ENCODE data around the gene SMARCA2. TPM values are rescaled to one million over a fixed set of nuclear protein-coding genes. Genes with fewer than 3 reads are reported as not detected.

SMARCA2 gene
- total RNA-seq, 1 experiment from 2014 or later: 27.9 TPM

- Histone ChIP-seq H3F3A (ENCODE audit: low read length, unreplicated experiment) (no peaks in the 10 kb centered on the region), H3K36me3 (ENCODE audit: low read depth, low read length) (no peaks in the 10 kb centered on the region), H3K9me2 (replicated peaks; ENCODE audit: low read length) (no peaks in the 10 kb centered on the region), H3K79me2 (ENCODE audit: low read length) (no peaks in the 10 kb centered on the region), H4K20me1 (ENCODE audit: low read length) (no peaks in the 10 kb centered on the region), H3K27ac (ENCODE audit: low read length) (no peak overlapping the region), H3K4me2 (ENCODE audit: low read length) (no peak overlapping the region), H3K9me3 (ENCODE audit: low read length) (no peaks in the 10 kb centered on the region), H3K4me1 (ENCODE audit: insufficient read depth, low read length) (no peaks in the 10 kb centered on the region), H2AFZ (ENCODE audit: low read length) (no peak overlapping the region), H3K4me3 (ENCODE audit: low read length) (no peak overlapping the region), H3K9ac (ENCODE audit: low read length) (no peak overlapping the region), H3K27me3 (ENCODE audit: low read length) (no peaks in the 10 kb centered on the region)
- intact Hi-C loops (cut with micrococcal nuclease): no loop called here
- no TSS peak for BruUV-seq (replicated peaks)
- ChIA-PET CTCF (no interaction called here), POLR2A (ENCODE audit: unreplicated experiment) (interaction anchor here (0.6 kb wide), 1 partner anchor 81 kb away, joined by 4 read pairs; the partner anchor contains the start of gene SMARCA2)
- TF ChIP-seq EZH2phosphoT487 (IDR thresholded peaks at IDR 0.05; ENCODE audit: borderline replicate concordance, low read length): no peak
- TF ChIP-seq, protein P1, sequence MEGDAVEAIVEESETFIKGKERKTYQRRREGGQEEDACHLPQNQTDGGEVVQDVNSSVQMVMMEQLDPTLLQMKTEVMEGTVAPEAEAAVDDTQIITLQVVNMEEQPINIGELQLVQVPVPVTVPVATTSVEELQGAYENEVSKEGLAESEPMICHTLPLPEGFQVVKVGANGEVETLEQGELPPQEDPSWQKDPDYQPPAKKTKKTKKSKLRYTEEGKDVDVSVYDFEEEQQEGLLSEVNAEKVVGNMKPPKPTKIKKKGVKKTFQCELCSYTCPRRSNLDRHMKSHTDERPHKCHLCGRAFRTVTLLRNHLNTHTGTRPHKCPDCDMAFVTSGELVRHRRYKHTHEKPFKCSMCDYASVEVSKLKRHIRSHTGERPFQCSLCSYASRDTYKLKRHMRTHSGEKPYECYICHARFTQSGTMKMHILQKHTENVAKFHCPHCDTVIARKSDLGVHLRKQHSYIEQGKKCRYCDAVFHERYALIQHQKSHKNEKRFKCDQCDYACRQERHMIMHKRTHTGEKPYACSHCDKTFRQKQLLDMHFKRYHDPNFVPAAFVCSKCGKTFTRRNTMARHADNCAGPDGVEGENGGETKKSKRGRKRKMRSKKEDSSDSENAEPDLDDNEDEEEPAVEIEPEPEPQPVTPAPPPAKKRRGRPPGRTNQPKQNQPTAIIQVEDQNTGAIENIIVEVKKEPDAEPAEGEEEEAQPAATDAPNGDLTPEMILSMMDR (conservative IDR thresholded peaks at IDR 0.05; ENCODE audit: low read depth, low read length): no peak
- no peak for TF ChIP-seq EZH2 (IDR thresholded peaks at IDR 0.05; ENCODE audit: low read length, unreplicated experiment)
- DNase-seq (no peak), ATAC-seq (no peak)
Measured at GRCh38 chr9:2096376-2096970, 81.3 kb downstream of the SMARCA2 start.

GRCh38 chr9:2106666-2107065 lies 91.5 kb downstream of the SMARCA2 start:
- Histone ChIP-seq H3K4me1 (ENCODE audit: insufficient read depth, low read length) (no peaks in the 10 kb centered on the region), H2AFZ (ENCODE audit: low read length) (no peak overlapping the region), H3K27ac (ENCODE audit: low read length) (no peak overlapping the region), H4K20me1 (ENCODE audit: low read length) (no peaks in the 10 kb centered on the region), H3K27me3 (ENCODE audit: low read length) (no peaks in the 10 kb centered on the region), H3K79me2 (ENCODE audit: low read length) (no peaks in the 10 kb centered on the region), H3K9me3 (ENCODE audit: low read length) (no peaks in the 10 kb centered on the region), H3K4me3 (ENCODE audit: low read length) (no peak overlapping the region), H3F3A (ENCODE audit: low read length, unreplicated experiment) (no peaks in the 10 kb centered on the region), H3K4me2 (ENCODE audit: low read length) (no peak overlapping the region), H3K9me2 (replicated peaks; ENCODE audit: low read length) (no peaks in the 10 kb centered on the region), H3K9ac (ENCODE audit: low read length) (no peak overlapping the region), H3K36me3 (ENCODE audit: low read depth, low read length) (no peaks in the 10 kb centered on the region)
- intact Hi-C loops (cut with micrococcal nuclease): no loop called here
- no TSS peak for BruUV-seq (replicated peaks)
- TF ChIP-seq EZH2phosphoT487 (IDR thresholded peaks at IDR 0.05; ENCODE audit: borderline replicate concordance, low read length) (no peak), EZH2 (IDR thresholded peaks at IDR 0.05; ENCODE audit: low read length, unreplicated experiment) (no peak)
- TF ChIP-seq, protein P1 (conservative IDR thresholded peaks at IDR 0.05; ENCODE audit: low read depth, low read length): no peak
- DNase-seq (no peak), ATAC-seq (no peak)
- CTCF ChIA-PET: no interaction called here
- POLR2A ChIA-PET (ENCODE audit: unreplicated experiment): no interaction called here

GRCh38 chr9:2107906-2108451 lies 92.8 kb downstream of the SMARCA2 start:
- no peak overlapping the region for H3K4me2 ChIP-seq (ENCODE audit: low read length)
- H3K9me3 ChIP-seq (ENCODE audit: low read length): no peaks in the 10 kb centered on the region
- TF ChIP-seq EZH2 (IDR thresholded peaks at IDR 0.05; ENCODE audit: low read length, unreplicated experiment): no peak
- TF ChIP-seq, protein P1 (conservative IDR thresholded peaks at IDR 0.05; ENCODE audit: low read depth, low read length): no peak
- TF ChIP-seq EZH2phosphoT487 (IDR thresholded peaks at IDR 0.05; ENCODE audit: borderline replicate concordance, low read length): no peak
- H3K27ac ChIP-seq (ENCODE audit: low read length): no peak overlapping the region
- no peak for ATAC-seq
- BruUV-seq (replicated peaks): no TSS peak
- H3K36me3 ChIP-seq (ENCODE audit: low read depth, low read length): no peaks in the 10 kb centered on the region
- no peaks in the 10 kb centered on the region for H3K4me1 ChIP-seq (ENCODE audit: insufficient read depth, low read length)
- H4K20me1 ChIP-seq (ENCODE audit: low read length): no peaks in the 10 kb centered on the region
- no peak overlapping the region for H3K4me3 ChIP-seq (ENCODE audit: low read length)
- no peak overlapping the region for H3K9ac ChIP-seq (ENCODE audit: low read length)
- no peak overlapping the region for H2AFZ ChIP-seq (ENCODE audit: low read length)
- no peaks in the 10 kb centered on the region for H3K27me3 ChIP-seq (ENCODE audit: low read length)
- H3K79me2 ChIP-seq (ENCODE audit: low read length): no peaks in the 10 kb centered on the region
- CTCF ChIA-PET: no interaction called here
- POLR2A ChIA-PET (ENCODE audit: unreplicated experiment): no interaction called here
- DNase-seq: no peak
- intact Hi-C loops (cut with micrococcal nuclease): no loop called here
- no peaks in the 10 kb centered on the region for H3F3A ChIP-seq (ENCODE audit: low read length, unreplicated experiment)
- H3K9me2 ChIP-seq (replicated peaks; ENCODE audit: low read length): no peaks in the 10 kb centered on the region

Data from PC-3 (cell line).